GM19023 (cell line): ENCODE results near the gene ACTC1.

Experiments
- ATAC-seq: cut with Tn5 transposase; IDR thresholded peaks from one replicate; pipeline ENCODE4 v1.9.1; 2021; ENCODE audit warnings: mild to moderate bottlenecking, moderate library complexity; ENCODE audit not compliant: unreplicated experiment

Gene ACTC1

GRCh38 chr15:34759992-34760391 lies 35.4 kb downstream of the ACTC1 start:
- ATAC-seq = no peak

GRCh38 chr15:34759347-34759746 lies 36.0 kb downstream of the ACTC1 start:
- ATAC-seq = no peak

- no peak for ATAC-seq
Observed at GRCh38 chr15:34757262-34757661, 38.1 kb downstream of the ACTC1 start.

- no peak for ATAC-seq
Observed at GRCh38 chr15:34755419-34755773, 40.0 kb downstream of the ACTC1 start.

GRCh38 chr15:34754674-34755418 lies 40.5 kb downstream of the ACTC1 start, which contains the start of gene GJD2:
Gene GJD2 (minus strand): TSS chr15:34754998. CDS start chr15:34754488, 510 bp downstream.
- ATAC-seq = no peak

GRCh38 chr15:34754171-34754601 lies 41.2 kb downstream of the ACTC1 start:
- ATAC-seq = no peak

- no peak for ATAC-seq
Observed at GRCh38 chr15:34753236-34753894, 42.0 kb downstream of the ACTC1 start.

DNA sequence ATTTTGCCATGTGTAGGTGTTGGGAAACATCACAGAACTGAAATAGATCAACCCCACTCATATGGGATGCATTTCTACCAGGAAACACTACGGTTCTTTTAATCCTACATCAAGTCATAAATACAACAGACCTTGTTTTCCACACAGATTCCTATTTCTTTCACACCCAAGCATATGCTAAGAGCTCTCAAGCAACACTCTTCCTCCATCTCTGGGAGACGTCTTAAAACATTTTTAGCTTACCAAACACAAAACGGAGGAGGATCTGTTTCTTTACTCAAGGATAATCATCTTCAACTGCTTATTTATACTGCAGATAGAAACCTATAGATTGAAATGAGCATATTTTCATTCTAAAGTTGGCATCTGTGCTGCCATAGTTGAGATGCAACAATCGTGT lies 45.7 kb downstream of the ACTC1 start:
- ATAC-seq = no peak
